HG03469 (cell line): Measurements from ENCODE around the gene MAFF.
A peak's percentile ranks its signal among the peaks of the same experiment; 100 is the strongest.
"Not testable (repeated sequence)": the region's sequence is repeated elsewhere in the genome, so short reads cannot be mapped to it uniquely, and the experiment has no call there.

Source experiments
- ATAC-seq: cut with Tn5 transposase; IDR thresholded peaks from one replicate; pipeline ENCODE4 v1.9.1; 2021; ENCODE audit warnings: mild to moderate bottlenecking, moderate library complexity, moderate number of reproducible peaks; ENCODE audit not compliant: unreplicated experiment

MAFF gene

DNA sequence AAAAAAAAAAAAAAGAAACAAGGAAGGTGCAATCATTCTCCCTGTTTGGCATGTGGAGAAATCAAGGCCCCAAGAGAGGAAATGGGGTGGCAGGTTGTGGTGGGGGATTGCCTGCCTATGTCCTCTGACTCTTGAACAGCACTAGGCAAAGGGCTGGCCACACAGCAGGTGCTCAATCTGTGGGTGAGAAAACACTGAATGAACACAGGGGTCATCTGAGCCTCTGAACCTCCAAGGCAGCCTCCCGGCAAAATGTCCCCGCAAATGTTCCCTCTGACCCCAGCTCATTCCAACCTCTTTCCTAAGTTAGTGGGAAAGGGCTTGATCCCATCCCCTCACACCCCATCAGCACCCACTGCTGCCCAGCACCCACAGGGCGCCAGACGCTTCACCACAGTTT is 24.8 kb upstream of the MAFF start:
- no peak for ATAC-seq

DNA sequence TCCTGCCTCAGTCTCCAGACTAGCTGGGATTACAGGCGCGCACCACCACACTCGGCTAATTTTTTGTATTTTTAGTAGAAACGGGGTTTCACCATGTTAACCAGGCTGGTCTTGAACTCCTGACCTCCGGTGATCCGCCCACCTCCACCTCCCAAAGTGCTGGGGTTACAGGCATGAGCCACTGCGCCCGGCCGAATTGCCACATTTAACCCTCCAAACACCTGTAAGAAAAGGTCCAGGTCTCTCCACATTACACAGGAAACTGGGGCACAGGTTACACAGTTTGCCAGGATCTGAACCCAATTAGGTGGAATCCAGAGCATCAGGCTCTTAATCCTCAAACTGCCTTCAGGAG is 24.2 kb upstream of the MAFF start:
- not testable (repeated sequence) for ATAC-seq

DNA sequence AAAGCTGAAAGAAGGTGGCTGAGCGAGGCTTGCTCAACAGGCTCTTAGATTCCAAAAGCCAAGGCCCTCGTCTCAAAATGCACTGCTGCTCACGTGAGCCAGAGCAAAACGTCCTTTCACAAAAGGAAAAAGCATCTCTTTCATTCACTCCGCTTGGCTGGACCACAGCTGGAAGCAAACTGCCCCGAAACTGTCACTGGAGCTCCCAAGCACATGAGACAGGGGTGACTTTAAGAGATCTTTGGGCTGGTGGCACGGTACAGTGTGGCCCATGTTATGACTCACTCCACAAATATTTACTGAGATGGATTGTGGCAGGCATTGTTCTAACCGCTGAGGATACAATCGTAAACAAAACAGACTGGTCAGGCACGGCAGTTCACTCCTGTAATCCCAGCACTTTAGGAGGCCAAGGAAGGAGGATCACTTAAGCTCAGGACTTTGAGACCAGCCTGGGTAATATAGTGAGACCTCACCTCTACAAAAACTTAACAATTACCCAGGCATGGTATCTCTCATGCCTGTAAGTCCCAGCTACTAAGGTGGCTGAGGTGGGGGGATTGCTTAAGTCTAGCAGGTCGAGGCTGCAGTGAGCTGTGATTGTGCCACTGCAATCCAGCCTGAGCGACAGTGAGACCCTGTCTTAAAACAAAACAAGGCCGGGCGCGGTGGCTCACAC is 23.7 kb upstream of the MAFF start:
- no peak for ATAC-seq

DNA sequence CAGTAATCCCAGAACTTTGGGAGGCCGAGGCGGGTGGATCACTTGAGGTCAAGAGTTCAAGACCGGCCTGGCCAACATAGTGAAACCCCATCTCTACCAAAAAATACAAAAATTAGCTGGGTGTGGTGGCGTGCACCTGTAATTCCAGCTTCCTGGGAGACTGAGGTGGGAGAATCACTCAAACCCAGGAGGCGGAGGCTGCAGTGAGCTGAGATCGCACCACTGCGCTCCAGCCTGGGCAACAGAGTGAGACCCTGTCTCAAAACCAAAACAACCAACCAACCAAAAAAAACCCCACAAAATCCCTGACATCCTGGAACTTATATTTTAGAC is 23.2 kb upstream of the MAFF start:
- ATAC-seq = not testable (repeated sequence)

DNA sequence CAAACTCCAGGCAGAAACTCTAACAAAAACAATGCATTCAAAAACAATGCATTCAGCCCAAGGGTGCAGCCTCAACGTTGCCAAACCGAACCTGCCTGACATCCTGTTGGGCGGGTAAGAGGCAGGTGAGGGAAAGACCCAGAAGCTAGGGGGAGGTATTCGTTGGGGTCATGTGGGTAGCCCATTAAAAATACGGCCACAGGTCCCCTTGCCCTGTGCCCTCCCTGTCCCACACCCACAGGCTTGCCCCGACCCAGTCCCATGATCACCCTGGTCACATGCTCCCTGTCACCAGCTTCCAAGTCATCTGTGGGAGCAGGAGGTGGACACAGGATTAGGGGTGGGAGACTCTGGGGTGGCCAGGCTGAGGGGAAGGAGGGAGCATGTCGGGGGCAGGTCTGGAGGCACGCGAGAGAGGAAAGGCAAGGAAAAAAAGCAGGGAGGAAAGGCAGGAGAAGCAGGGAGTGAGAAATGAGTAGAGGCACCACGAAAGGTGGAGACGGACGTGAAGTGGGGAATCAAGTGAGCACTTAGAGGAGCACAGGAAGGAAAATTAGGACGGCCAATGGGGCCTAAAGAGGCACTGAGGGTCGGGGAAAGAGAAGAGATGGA is 20.8 kb upstream of the MAFF start:
- no peak for ATAC-seq

DNA sequence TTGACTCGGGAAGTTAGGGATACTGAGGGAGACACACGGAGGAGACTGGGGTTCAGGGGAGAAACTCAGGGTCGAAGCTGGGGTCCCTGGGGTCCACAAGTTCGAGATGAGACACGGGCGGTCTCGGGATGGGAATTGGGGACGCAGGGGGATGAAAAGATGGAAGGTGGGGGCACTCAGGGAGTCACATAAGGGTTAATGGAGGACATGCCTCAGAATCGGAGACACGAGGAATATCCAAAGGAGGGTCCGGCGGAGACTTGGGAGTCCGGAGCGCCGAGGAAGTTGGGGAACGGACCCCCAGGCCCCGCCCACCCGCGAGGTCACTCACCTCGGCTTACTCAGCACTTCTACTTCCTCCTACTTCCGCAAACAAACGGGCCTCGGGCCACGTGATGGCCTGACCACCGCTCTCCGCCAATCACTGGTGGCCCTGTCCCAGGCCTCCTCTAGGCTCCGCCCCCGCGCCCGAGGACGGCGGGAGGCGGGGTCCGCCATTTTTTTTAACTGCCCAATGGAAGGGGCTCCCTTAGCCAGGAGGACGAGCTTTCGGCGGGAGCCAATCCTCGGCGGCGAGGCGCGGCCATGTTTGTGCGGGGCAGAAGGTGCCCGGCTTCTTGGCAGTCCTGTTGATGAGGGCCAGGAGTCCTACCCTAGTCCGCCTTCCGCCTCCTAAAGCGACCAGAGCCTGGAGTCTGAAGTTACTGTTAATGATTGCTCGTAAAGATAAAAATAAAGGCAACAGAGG is 20.2 kb upstream of the MAFF start, which contains the start of gene PLA2G6:
Gene PLA2G6, minus strand, starts transcription at position 378 of the 748 bp plus-strand sequence. CDS start 12,404 bp downstream, outside the sequence.
- ATAC-seq = peak; percentile 72

DNA sequence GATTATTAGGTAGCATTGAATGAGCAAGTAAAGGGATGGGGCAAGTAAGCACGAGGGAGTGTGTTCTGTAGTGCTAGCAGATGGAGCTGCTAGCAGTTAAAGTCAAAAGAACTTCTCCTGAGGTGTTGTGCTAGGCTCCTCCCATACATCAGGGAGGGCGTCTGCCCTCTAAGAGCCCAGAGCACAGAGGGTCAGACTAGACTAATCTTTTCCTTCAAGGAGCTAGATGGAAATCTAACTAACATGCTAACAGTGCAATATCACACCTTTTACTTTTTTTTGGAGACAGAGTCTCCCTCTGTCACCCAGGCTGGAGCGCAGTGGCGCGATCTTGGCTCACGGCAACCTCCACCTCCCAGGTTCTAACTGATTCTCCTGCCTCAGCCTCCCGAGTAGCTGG is 17.0 kb upstream of the MAFF start:
- no peak for ATAC-seq

DNA sequence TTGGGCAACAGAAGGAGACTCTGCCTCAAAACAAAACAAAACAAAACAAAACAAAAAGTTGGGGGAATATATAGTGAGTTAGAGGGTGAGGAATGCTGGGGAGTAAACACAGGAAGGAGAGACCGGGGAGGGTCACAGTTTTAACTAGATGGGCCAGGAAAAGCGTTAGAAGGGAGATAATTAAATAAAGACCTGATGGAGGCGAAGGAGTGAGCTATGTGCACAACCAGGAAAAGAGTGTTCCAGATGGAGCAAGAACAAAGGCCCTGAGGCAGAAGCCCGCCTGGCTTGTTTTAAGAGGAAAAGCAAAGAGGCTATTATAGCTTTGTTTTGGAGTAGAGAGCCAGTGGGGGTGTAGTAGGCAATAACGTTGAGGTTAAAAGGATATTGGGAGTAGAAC is 15.4 kb upstream of the MAFF start:
- no peak for ATAC-seq

DNA sequence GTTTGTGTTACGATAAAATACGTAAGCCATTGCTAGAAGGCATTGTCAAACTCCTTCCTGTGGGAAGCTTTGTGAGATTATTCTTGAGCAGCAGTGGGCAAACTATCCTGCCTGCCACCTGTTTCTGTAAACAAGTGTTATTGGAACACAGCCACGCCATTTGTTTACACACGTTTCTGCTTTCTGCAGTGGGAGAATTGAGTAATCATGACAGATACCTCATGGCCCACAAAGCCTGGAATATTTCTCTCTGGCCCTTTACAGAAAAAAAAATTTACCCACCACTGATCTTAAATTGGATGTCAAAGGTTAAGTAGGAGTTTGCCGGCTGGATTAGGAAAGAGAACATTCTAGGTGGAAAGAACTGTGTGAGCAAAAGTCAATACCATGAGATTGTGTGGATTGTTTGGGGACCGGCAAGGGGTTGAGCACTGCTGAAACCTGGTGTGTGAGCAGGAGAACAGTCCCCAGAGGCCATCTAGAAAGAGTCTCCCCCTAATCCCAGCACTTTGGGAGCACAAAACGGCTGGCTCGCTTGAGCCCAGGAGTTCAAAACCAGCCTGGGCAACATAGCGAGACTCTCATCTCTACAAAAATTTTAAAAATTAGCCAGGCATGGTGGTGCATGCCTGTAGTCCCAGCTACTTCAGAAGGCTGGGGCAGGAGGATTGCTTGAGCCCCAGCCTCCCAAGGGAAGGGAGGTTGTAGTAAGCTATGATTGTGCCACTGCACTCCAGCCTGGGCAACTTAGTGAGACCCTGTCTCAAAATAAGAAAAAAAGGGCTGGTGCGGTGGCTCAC is 14.2 kb upstream of the MAFF start:
- ATAC-seq = no peak

DNA sequence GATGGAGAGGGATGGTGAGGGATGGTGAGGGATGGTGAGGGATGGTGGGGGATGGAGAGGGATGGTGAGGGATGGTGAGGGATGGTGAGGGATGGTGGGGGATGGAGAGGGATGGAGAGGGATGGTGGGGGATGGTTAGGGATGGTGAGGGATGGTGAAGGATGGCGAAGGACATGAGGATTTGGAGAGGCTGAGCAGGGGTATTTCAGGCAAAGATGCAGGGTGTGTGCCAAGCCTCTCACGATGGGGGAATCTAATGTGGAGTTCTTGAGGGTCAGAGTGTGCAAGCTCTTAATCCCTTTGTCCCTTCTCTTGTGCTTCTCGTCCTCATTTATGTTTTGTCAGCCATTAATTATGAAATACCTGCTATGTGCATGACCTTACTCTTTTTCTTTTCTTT is 12.7 kb upstream of the MAFF start:
- ATAC-seq = no peak

DNA sequence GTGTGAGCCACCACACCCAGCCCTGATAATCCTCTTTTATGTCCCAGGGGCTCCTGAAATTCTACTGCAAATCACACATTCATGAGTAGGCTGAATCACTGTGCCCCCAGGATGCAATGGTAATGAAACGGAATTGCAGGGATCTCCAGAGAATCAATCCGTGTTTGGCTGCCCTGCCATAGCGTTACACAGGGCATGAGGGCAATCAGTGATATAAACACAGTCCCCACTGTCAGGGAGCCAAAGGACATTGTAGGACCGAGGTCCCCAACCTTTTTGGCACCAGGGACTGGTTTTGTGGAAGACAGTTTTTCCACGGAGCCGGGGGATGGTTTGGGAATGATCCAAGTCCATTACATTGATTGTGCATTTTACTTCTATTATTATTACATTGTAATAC is 11.2 kb upstream of the MAFF start:
- ATAC-seq = no peak

DNA sequence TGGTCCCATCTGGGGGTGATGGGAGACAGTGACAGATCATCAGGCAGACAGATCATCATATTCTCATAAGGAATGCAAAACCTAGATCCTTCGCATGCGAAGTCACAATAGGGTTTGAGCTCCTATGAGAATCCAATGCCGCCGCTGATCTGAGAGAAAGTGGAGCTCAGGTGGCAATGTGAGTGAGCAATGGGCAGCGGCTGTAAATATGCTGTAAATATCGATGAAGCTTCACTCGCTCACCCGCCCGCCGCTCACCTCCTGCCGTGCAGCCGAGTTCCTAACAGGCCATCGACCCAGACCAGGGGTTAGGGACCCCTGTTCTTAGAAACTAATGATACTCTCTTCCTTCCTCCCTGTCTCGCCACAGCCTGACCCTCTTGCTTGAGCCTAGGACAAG is 10.7 kb upstream of the MAFF start:
- ATAC-seq = no peak

DNA sequence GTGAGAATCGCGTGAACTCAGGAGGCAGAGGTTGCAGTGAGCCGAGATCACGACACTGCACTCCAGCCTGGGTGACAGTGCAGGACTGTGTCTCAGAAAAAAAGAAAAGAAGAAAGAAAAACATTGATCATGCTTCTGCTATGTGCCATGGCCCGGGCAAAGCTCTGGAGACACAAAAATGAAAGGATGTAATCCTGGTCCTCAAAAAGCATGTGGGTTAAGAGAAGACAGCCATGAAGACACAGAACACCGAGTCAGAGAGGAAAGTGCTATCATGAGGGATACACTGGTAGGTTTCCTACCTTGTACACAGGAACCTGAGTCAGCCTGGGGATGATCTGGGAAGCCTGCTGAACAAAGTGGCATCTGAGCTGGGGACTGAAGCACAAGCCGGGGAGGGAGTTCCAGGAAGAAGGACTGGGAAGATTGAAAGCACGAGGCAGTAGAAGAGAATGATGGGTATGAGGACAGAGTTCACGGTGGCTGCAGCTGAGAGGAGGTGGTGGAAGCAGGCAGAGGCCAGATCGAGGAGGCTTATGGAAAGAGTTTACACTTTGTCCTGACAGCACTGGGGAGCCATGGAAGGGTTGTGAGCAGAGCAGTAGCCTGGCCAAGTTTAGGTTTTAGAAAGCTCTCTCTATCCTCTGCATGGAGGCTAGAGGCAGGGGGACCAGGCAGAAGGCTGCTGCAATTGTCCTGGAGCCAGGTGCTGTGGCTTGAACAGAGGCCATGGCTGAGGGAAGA is 9.9 kb upstream of the MAFF start:
- no peak for ATAC-seq

DNA sequence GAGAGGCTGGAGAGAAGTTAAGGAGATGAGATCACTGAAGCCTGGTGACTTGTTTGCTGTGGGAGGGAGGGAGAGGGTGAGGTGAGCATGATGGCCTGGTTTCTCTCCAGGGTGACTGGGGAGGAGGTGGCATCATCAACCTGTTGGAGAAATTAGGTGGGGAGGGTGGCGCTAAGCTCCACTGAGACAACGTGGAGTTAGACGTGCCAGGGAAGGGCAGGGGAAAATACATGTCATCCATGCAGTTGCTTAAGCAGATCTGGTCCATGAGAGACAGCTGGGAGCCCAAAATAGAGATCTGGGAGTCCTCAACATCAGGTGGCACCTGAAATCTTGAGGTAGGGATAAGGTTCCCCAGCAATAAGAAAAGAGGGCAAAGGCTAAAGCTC is 9.3 kb upstream of the MAFF start:
- ATAC-seq = no peak

DNA sequence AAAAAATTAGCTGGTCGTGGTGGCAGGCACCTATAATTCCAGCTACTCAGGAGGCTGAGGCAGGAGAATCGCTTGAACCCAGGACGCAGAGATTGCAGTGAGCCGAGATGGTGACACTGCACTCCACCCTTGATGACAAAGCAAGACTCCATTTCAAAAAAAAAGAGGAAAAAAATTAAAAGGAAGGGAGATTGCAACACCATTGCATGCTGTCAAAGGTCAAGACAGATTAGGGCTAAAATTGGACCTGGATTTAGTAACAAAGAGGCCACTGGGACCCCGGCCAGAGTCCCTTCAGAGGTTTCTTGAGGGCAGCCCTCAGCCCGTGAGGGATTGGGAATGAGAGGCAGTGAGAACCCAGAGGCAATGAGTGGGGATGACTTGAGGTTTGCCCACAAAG is 8.2 kb upstream of the MAFF start:
- no peak for ATAC-seq

DNA sequence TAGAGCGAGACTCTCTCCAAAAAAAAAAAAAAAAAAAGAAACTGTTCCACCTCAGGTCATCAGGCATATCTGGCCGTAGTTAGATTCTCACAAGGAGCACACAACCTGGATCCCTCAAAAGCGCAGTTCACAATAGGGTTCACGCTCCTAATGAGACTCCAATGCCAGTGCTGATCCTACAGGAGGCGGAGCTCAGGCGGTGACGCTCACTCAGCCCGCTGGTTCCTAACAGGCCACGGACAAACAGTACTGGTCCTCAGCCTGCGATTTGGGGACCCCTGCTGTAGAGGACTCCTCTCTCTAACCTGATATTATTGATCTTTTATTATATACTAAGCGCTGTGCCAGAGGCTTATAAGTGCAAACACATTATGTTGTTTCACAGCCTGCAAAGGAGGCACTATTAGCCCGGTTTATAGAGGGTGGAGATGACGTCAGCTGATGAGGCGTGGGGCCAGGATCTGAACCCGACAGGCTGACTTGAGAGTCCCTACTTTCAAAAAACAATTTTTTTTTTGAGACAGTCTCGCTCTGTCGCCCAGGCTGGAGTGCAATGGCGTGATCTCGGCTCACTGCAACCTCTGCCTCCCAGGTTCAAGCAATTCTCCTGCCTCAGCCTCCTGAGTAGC is 4.9 kb upstream of the MAFF start:
- no peak for ATAC-seq

DNA sequence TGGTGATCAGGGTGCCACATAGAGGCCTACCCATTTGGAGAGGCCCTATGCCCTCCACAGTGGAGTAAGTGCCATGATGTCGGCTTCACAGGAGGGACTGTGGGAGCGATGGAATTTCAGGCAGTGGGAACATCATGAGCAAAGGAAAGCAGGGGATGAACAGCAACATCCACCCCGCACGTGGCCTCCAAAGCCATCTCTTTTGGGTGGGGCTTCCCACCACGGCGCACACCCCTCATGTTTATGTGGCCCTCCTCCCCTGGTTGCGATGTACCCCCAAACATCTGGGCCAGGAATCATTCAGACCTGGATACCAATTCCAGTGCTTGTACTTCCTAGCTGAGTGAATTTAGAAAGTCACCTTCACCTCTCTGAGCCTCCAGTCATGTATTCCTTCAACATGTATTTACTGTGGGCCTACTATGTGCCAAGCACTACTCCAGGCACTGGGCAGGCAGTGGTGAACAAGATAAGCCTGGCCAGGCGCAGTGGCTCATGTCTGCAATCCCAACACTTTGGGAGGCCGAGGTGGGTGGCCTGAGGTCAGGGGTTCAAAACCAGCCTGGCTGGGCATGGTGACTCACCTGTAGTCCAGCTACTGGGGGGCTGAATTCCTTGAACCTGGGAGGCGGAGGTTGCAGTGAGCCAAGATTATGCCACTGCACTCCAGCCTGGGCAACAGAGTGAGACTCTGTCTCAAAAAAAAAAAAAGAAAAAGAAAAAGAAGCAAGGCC is 1.8 kb upstream of the MAFF start:
- no peak for ATAC-seq

DNA sequence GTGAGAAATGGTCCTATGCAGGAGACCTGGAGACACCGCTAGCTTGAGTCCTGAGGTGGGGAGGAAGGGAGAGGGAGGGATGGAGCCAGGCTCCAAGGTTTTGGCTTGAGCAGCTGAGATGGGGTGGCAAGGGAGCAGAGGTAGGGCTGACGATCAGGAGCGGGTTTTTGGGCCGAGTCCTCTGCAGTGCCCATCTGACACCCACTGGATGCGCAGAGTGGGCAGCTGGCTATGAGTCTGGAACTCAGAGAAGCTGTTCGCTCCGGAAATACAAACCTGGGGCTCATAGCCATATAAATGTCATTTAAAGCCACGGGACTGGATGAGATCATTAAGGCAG is 453 bp upstream of the MAFF start:
- ATAC-seq = no peak

DNA sequence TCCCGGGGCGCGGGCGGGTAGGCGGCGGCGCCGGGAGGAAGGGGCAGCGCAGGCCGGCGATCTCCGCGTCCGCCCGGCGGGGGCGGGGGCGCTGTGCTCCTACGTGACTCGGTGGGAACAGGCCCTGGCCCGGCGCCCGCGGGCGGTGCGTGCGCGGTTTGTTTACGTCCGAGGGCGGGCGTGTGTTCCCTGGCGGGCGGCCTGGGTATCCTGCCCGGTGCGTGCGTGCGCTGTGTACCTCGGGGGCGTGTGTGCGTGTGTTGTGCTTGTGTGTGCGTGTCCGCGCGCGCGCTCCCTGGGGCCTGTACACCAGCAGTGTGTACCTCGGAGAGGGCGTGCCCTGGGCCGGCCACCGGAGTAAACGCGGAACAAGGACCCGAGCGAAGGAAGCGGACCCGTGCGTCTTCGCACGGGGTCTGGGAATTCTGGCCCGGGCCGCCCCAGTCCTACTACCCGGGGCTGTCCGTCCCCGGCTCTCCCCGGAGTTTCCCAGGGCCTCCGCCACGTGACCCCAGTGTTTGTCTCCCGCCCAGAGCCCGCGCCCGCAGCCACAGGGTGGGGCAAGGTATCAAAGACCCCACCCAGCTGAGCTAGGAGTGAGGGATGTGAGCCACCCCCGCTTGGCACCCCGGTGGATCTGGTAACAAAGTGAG is 769 bp downstream of the MAFF start:
- no peak for ATAC-seq
